Type B pancreatic cell (in vitro differentiated cells): ENCODE data around the gene TSC22D4. TPM values are rescaled to one million over a fixed set of nuclear protein-coding genes. Genes with fewer than 3 reads are reported as not detected.

Source experiments
- DNase-seq: peaks from one replicate; pipeline ENCODE4 v3.0.0; 2021; ENCODE audit warnings: mixed read lengths; ENCODE audit not compliant: unreplicated experiment; ENCODE audit errors: extremely low spot score
- H3K27ac Mint-ChIP-seq: 2 replicates; pipeline ENCODE4 v1.8.0; 2021; ENCODE audit warnings: mild to moderate bottlenecking, mixed read lengths
- H3K27me3 Mint-ChIP-seq: 2 replicates; pipeline ENCODE4 v1.8.0; 2021; ENCODE audit warnings: mixed read lengths
- H3K36me3 Mint-ChIP-seq: 2 replicates; pipeline ENCODE4 v1.8.0; 2021; ENCODE audit warnings: mixed read lengths
- H3K4me1 Mint-ChIP-seq: one replicate; pipeline ENCODE4 v1.8.0; 2021; ENCODE audit warnings: mixed read lengths; ENCODE audit not compliant: unreplicated experiment
- H3K4me3 Mint-ChIP-seq: 2 replicates; pipeline ENCODE4 v1.8.0; 2021; ENCODE audit warnings: mild to moderate bottlenecking, mixed read lengths
- H3K9me3 Mint-ChIP-seq: 2 replicates; pipeline ENCODE4 v1.8.0; 2021; ENCODE audit warnings: mixed read lengths
- total RNA-seq: library from RNA; stranded (reverse); gene quantifications from 2 replicates; pipeline ENCODE4 v1.2.1, GENCODE V29; 2021; ENCODE audit warnings: low replicate concordance
- TF ChIP-seq, protein P1 (sequence below): fragments of 200-600 bp; sonication (generic); conservative IDR thresholded peaks from 2 replicates; pipeline ENCODE4 v1.5.0; 2021; ENCODE audit warnings: antibody characterized with exemption, mild to moderate bottlenecking

TSC22D4 gene
- total RNA-seq, 1 donor from 2014 or later = 45.3 TPM

DNA sequence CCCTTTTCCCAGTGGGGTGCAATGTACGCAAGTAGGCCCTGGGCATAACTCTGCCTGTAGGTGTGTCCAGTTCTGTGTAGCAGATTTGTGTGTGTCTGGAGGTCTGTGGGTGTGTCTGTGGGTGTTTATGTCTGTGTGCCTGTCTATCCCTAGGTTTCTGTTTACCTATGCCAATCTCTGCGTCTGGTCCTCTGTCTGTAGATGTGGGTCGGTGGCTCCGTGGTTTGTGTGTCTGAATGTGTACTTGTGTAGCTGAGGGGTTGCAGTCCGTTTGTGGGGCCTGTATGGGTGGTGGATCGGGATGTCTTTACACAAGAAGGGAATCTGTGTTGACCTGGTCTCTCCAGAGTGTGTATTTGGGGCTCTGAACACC, 5.6 kb upstream of the TSC22D4 start:
- Mint-ChIP-seq H3K27ac (peak overlapping the region; percentile 16), H3K4me1 (peaks cover 19% of the 10 kb centered on the region), H3K4me3 (peak overlapping the region; percentile 84), H3K36me3 (no peaks in the 10 kb centered on the region), H3K27me3 (no peaks in the 10 kb centered on the region), H3K9me3 (no peaks in the 10 kb centered on the region)
- DNase-seq = no peak
- TF ChIP-seq, protein P1, sequence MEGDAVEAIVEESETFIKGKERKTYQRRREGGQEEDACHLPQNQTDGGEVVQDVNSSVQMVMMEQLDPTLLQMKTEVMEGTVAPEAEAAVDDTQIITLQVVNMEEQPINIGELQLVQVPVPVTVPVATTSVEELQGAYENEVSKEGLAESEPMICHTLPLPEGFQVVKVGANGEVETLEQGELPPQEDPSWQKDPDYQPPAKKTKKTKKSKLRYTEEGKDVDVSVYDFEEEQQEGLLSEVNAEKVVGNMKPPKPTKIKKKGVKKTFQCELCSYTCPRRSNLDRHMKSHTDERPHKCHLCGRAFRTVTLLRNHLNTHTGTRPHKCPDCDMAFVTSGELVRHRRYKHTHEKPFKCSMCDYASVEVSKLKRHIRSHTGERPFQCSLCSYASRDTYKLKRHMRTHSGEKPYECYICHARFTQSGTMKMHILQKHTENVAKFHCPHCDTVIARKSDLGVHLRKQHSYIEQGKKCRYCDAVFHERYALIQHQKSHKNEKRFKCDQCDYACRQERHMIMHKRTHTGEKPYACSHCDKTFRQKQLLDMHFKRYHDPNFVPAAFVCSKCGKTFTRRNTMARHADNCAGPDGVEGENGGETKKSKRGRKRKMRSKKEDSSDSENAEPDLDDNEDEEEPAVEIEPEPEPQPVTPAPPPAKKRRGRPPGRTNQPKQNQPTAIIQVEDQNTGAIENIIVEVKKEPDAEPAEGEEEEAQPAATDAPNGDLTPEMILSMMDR = no peak

DNA sequence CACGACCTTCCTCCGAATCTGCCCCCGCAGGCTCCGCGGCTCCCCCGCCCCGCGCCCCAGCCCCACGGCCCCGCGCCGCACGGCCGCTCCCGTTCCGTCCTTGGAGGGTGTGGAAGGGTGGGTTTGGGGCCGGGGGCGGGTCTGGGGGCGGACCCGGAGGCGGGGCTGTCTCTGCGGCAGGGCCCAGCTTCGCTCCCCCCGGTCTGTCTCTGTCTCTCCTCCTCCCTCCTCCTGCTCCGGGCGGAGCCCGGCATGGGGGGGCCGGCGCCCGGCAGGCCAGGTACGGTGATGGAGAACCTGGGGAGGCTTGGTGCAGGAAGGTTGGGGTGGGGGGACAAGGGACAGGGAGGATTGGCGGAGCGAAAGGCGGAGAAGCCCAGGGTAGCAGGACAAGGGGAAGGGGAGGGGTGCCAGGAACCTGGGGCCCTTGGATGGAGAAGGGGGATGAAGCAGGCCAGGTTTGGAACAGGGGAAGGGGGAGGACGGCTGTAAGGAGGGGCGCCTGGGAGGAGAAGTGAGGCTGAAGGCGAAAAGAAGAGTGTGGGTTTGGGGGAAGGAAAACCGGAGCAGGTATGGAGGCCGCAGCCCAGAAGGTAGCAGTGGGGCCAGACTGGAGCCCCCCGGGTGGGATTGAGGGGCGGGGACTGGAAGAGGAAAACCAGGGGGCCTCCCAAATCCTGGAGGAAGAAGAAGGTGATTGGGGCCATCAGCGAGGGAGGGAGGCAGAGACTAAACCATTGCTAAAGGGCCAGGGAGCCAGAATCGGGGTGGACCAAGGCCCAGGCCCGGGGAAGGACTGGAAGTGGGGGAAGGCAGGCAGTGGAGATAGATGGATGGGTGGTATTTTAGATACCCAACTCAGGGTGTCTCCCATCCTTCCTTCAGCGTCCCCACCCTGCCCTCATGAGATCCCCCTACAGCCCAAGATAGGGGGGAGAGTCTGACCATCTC, 5.0 kb upstream of the TSC22D4 start, which contains the start of gene NYAP1:
TSS of gene NYAP1 (plus strand) at position 206 of the 951 bp plus-strand sequence. CDS start 1,385 bp downstream, outside the sequence.
- Mint-ChIP-seq H3K27ac (peak within 1 kb of the TSS; percentile 78), H3K9me3 (no peaks in the 10 kb centered on the region), H3K4me3 (peak within 1 kb of the TSS; percentile 92), H3K36me3 (no peaks in the 10 kb centered on the region), H3K4me1 (peaks cover 21% of the 10 kb centered on the region), H3K27me3 (no peaks in the 10 kb centered on the region)
- TF ChIP-seq, protein P1 = no peak
- DNase-seq = no peak

DNA sequence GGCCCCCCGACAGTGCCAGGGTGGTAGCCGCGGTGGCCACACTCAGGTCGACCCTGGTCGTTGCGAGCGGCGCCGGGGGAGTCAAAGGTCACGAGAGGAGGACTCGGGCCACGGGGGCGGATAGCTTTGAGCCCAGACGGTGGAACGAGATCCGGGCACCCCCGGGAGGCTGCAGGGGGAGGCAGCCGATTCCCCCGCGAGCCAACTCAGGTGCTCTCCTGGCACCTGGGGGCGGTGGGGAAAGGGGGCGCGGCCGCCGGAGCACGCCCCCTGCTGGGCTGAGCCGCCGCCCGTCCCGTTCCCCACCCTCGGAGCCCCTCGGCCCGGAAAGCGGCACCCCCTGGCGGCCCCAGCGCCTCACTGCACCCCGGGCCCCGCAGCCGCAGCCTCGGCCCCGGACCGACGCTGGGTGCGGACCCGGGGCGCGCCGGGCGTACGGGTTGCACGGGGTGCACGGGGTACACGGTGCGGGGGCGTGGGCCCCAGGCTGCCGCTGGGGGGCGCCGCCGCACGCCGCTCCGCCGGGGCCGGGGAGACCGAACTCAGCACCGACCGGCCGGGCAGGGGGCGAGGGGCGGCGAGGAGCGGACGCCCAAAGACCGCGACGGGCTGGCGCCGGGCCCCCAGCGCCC, 4.2 kb upstream of the TSC22D4 start:
- Mint-ChIP-seq H3K4me1 (peaks cover 21% of the 10 kb centered on the region), H3K27ac (peak overlapping the region; percentile 78), H3K36me3 (no peaks in the 10 kb centered on the region), H3K9me3 (no peaks in the 10 kb centered on the region), H3K4me3 (peak overlapping the region; percentile 92), H3K27me3 (no peaks in the 10 kb centered on the region)
- TF ChIP-seq, protein P1 = peak; percentile 95
- DNase-seq = peak; percentile 88

DNA sequence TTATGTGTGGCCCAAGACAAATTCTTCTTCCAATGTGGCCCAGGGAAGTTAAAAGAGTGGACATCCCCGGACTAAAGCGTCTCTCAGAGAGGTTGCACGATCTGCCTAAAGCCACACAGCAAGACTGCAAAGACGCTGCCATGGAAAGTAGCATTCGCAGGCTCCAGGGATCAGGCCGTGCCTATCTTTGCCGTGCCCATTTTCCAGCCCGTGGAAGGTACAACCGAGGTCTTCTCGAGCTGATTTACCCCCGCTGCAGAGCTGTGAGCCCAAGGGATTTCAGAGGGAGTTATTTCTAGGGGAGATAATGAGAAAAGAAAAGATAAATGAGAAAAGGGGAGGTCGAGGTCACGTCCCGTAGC, 3.7 kb upstream of the TSC22D4 start:
- no peak for DNase-seq
- H3K9me3 Mint-ChIP-seq = no peaks in the 10 kb centered on the region
- H3K4me3 Mint-ChIP-seq = peak overlapping the region; percentile 92
- TF ChIP-seq, protein P1 = no peak
- no peaks in the 10 kb centered on the region for H3K27me3 Mint-ChIP-seq
- H3K4me1 Mint-ChIP-seq = peaks cover 21% of the 10 kb centered on the region
- H3K27ac Mint-ChIP-seq = peak overlapping the region; percentile 78
- no peaks in the 10 kb centered on the region for H3K36me3 Mint-ChIP-seq

DNA sequence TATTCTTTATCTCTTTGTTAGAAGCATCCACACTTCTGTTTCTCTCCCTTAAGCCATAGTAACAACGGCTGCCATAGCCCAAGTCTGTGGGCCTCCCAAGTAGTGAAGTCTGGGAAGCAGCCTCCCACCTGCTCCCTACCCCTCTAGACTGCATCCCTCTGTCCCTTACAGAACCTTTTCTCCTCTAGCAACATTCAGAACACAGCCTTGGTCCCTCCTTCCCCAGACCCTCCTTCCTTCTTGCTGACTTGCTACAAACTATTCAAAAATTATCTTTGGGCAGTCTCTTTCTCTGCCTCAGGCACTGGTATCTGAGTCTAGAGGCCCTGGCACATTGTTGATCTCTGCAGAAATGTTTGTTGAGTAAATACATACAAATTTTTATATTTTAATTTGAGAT, 2.5 kb upstream of the TSC22D4 start:
- Mint-ChIP-seq H3K36me3 (no peaks in the 10 kb centered on the region), H3K27ac (peak overlapping the region; percentile 6), H3K4me1 (peaks cover 21% of the 10 kb centered on the region), H3K27me3 (no peaks in the 10 kb centered on the region), H3K4me3 (peak overlapping the region; percentile 47), H3K9me3 (no peaks in the 10 kb centered on the region)
- no peak for DNase-seq
- TF ChIP-seq, protein P1 = no peak
